DND-41 (cell line): ENCODE data around the gene NDUFS1.
"Not testable (repeated sequence)": the region's sequence is repeated elsewhere in the genome, so short reads cannot be mapped to it uniquely, and the experiment has no call there.

Experiments
- ATAC-seq: fragments of 200-7000 bp; cut with Tn5 transposase; 3 replicates; pipeline ENCODE4 v1.9.1; 2021; ENCODE audit warnings: low read depth; ENCODE audit not compliant: insufficient read depth
- DNase-seq: peaks from one replicate; pipeline ENCODE4 v3.0.0-alpha.2; 2020
- H2AFZ ChIP-seq: 2 replicates; pipeline ENCODE4 v1.6.0; 2012; ENCODE audit warnings: low read depth, low read length
- H3K27ac ChIP-seq: 2 replicates; pipeline ENCODE4 v1.5.1; 2012; ENCODE audit warnings: low read length, inconsistent platforms
- H3K27me3 ChIP-seq: fragments of 200-600 bp; sonication (generic); 2 replicates; pipeline ENCODE4 v1.6.0; 2012; ENCODE audit warnings: low read length, mild to moderate bottlenecking, inconsistent platforms; ENCODE audit not compliant: insufficient read depth, poor library complexity
- H3K36me3 ChIP-seq: 2 replicates; pipeline ENCODE4 v1.5.1; 2012; ENCODE audit warnings: low read length, inconsistent platforms; ENCODE audit not compliant: insufficient read depth
- H3K4me1 ChIP-seq: 2 replicates; pipeline ENCODE4 v1.5.1; 2012; ENCODE audit warnings: mild to moderate bottlenecking, low read length; ENCODE audit not compliant: insufficient read depth
- H3K4me2 ChIP-seq: 2 replicates; pipeline ENCODE4 v1.6.0; 2012; ENCODE audit warnings: mild to moderate bottlenecking, moderate library complexity, low read length, inconsistent platforms; ENCODE audit not compliant: insufficient read depth
- H3K4me3 ChIP-seq, 2 experiments: fragments of 200-600 bp in 1 of 2; shearing (Covaris generic) in 1 of 2; 2 replicates each; pipeline ENCODE4 v1.5.1; 2012 to 2016; ENCODE audit warnings: inconsistent platforms in 2 of 2, low read length in 2 of 2, mild to moderate bottlenecking in 2 of 2, low read depth in 1 of 2, moderate library complexity in 1 of 2
- H3K79me2 ChIP-seq: 2 replicates; pipeline ENCODE4 v1.6.0; 2012; ENCODE audit warnings: low read length, inconsistent platforms; ENCODE audit not compliant: insufficient read depth
- H3K9ac ChIP-seq: 2 replicates; pipeline ENCODE4 v1.6.0; 2012; ENCODE audit warnings: low read depth, mild to moderate bottlenecking, inconsistent platforms, low read length, moderate library complexity
- H3K9me3 ChIP-seq: 2 replicates; pipeline ENCODE4 v1.5.1; 2012; ENCODE audit warnings: low read length, moderate library complexity, mild to moderate bottlenecking, inconsistent platforms; ENCODE audit not compliant: insufficient read depth, severe bottlenecking
- H4K20me1 ChIP-seq: 2 replicates; pipeline ENCODE4 v1.6.0; 2012; ENCODE audit warnings: low read length; ENCODE audit not compliant: insufficient read depth
- EZH2 ChIP-seq: IDR thresholded peaks from 3 replicates; pipeline ENCODE4 v1.6.1; 2012; ENCODE audit warnings: borderline replicate concordance, low read depth, mild to moderate bottlenecking, moderate library complexity, low read length, inconsistent platforms; ENCODE audit not compliant: severe bottlenecking
- TF ChIP-seq, protein P1 (sequence below): IDR thresholded peaks from 2 replicates; pipeline ENCODE4 v1.5.1; 2012; ENCODE audit warnings: borderline replicate concordance, low read length, moderate library complexity, mild to moderate bottlenecking; ENCODE audit not compliant: poor library complexity, severe bottlenecking; ENCODE audit errors: extremely low read depth

Gene NDUFS1

DNA sequence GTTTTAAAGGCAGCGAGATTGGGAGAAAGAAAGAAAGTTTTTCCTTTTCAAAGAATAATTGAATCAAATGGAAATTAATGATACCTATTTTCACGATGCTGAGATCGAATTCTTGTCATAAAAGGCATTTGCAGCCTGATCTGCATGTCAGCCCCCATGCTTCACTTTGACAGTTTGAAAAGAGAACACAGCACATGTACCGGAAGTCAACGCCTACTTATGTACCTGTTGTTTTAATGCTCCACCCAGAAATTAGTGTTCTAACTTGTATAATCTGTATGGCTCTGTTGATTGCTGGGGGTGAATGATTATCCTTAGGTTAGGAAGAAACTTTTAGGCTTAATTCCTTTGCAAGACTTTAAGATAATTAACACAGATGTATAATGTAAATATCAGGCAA is 31.4 kb upstream of the NDUFS1 start:
- H3K9ac ChIP-seq: no peak overlapping the region
- no peaks in the 10 kb centered on the region for H3K9me3 ChIP-seq
- H2AFZ ChIP-seq: no peak overlapping the region
- no peak overlapping the region for H3K4me3 ChIP-seq
- no peak for DNase-seq
- H3K4me2 ChIP-seq: no peak overlapping the region
- no peaks in the 10 kb centered on the region for H4K20me1 ChIP-seq
- no peak for ATAC-seq
- H3K27ac ChIP-seq: no peak overlapping the region
- no peaks in the 10 kb centered on the region for H3K36me3 ChIP-seq
- H3K27me3 ChIP-seq: peaks cover 2% of the 10 kb centered on the region
- H3K79me2 ChIP-seq: no peaks in the 10 kb centered on the region
- TF ChIP-seq, protein P1, sequence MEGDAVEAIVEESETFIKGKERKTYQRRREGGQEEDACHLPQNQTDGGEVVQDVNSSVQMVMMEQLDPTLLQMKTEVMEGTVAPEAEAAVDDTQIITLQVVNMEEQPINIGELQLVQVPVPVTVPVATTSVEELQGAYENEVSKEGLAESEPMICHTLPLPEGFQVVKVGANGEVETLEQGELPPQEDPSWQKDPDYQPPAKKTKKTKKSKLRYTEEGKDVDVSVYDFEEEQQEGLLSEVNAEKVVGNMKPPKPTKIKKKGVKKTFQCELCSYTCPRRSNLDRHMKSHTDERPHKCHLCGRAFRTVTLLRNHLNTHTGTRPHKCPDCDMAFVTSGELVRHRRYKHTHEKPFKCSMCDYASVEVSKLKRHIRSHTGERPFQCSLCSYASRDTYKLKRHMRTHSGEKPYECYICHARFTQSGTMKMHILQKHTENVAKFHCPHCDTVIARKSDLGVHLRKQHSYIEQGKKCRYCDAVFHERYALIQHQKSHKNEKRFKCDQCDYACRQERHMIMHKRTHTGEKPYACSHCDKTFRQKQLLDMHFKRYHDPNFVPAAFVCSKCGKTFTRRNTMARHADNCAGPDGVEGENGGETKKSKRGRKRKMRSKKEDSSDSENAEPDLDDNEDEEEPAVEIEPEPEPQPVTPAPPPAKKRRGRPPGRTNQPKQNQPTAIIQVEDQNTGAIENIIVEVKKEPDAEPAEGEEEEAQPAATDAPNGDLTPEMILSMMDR: no peak
- TF ChIP-seq EZH2: no peak
- H3K4me1 ChIP-seq: no peaks in the 10 kb centered on the region

DNA sequence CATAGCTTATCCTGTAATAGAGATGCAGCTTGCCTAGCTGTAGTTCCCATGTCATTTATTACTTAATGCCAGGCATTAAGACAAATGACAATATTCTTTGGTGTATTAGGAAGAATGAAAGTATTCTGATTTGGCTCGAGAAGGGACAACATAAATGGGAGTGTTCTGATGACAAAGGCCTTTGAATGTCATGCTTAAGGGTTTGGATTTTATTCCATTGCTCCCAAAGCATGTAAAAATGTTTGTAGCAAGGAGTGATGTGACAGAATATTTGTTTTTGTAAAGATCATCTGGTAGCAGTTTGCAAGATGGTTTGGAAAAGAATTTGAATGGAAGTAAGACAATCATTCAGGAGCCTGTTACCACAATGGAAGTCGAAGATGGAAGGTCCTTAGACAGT is 30.9 kb upstream of the NDUFS1 start:
- H4K20me1 ChIP-seq: no peaks in the 10 kb centered on the region
- TF ChIP-seq EZH2: no peak
- TF ChIP-seq, protein P1: no peak
- H3K4me1 ChIP-seq: no peaks in the 10 kb centered on the region
- no peaks in the 10 kb centered on the region for H3K9me3 ChIP-seq
- H3K4me2 ChIP-seq: no peak overlapping the region
- DNase-seq: no peak
- no peaks in the 10 kb centered on the region for H3K79me2 ChIP-seq
- no peak overlapping the region for H3K27ac ChIP-seq
- no peak overlapping the region for H3K9ac ChIP-seq
- H2AFZ ChIP-seq: no peak overlapping the region
- peaks cover 2% of the 10 kb centered on the region for H3K27me3 ChIP-seq
- no peaks in the 10 kb centered on the region for H3K36me3 ChIP-seq
- H3K4me3 ChIP-seq: no peak overlapping the region
- no peak for ATAC-seq

GRCh38 chr2:206189691-206190090 is 30.4 kb upstream of the NDUFS1 start:
- Histone ChIP-seq H2AFZ (no peak overlapping the region), H3K9me3 (no peaks in the 10 kb centered on the region), H3K79me2 (no peaks in the 10 kb centered on the region), H4K20me1 (no peaks in the 10 kb centered on the region), H3K27me3 (peaks cover 2% of the 10 kb centered on the region), H3K4me2 (no peak overlapping the region), H3K27ac (no peak overlapping the region), H3K4me3 (no peak overlapping the region), H3K4me1 (no peaks in the 10 kb centered on the region), H3K9ac (no peak overlapping the region), H3K36me3 (no peaks in the 10 kb centered on the region)
- no peak for ATAC-seq
- no peak for DNase-seq
- no peak for TF ChIP-seq EZH2
- TF ChIP-seq, protein P1: no peak

DNA sequence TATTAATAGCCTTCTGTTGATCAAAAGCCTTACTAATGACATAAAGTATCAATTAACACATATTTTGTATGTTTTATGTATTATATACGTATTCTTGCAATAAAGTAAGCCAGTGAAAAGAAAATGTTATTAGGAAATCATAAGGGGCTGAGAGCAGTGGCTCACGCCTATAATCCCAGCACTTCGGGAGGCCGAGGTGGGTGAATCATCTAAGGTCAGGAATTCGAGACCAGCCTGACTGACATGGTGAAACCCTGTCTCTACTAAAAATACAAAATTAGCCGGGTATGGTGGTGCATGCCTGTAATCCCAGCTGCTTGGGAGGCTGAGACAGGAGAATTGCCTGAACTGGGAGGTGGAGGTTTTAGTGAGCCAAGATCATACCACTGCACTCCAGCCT is 22.3 kb upstream of the NDUFS1 start:
- not testable (repeated sequence) for H4K20me1 ChIP-seq, H3K9ac ChIP-seq, H2AFZ ChIP-seq, H3K27me3 ChIP-seq, H3K4me2 ChIP-seq, H3K79me2 ChIP-seq, H3K4me1 ChIP-seq, H3K27ac ChIP-seq, DNase-seq, H3K9me3 ChIP-seq, H3K4me3 ChIP-seq, H3K36me3 ChIP-seq, ATAC-seq
